ENCODE results near the gene PCED1B.

DNA sequence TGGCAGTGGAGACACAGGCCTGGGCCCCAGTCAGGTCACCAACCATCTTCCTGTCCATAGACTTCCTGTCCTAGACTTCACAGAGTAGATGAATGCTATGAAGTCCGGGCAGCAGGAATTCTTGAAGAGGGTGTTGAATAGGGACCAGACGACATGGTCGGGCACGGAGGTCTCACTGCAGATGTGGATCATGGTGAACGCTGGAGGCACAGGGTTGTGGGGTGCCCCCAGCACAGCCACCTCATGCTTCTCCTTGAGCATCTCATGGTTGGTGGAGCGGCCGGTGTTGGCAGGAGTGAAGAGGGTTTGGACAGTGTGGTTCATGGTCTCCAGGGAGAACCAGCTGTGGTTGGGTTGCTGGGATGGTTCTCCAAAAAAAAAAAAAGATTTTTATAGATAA lies 56.2 kb downstream of the PCED1B start:
- TF ChIP-seq, protein P1, sequence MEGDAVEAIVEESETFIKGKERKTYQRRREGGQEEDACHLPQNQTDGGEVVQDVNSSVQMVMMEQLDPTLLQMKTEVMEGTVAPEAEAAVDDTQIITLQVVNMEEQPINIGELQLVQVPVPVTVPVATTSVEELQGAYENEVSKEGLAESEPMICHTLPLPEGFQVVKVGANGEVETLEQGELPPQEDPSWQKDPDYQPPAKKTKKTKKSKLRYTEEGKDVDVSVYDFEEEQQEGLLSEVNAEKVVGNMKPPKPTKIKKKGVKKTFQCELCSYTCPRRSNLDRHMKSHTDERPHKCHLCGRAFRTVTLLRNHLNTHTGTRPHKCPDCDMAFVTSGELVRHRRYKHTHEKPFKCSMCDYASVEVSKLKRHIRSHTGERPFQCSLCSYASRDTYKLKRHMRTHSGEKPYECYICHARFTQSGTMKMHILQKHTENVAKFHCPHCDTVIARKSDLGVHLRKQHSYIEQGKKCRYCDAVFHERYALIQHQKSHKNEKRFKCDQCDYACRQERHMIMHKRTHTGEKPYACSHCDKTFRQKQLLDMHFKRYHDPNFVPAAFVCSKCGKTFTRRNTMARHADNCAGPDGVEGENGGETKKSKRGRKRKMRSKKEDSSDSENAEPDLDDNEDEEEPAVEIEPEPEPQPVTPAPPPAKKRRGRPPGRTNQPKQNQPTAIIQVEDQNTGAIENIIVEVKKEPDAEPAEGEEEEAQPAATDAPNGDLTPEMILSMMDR (IDR thresholded peaks at IDR 0.05): no peak
- no peak for TF ChIP-seq POLR2A (IDR thresholded peaks at IDR 0.05)
